Measurements from ENCODE around the gene DNM3. TPM values are rescaled to one million over a fixed set of nuclear protein-coding genes. Genes with fewer than 3 reads are reported as not detected.

The DNM3 gene
- polyA plus RNA-seq, 1 of the 3 experiments (the other 2 are of a cell fraction) = 0.43 TPM

DNA sequence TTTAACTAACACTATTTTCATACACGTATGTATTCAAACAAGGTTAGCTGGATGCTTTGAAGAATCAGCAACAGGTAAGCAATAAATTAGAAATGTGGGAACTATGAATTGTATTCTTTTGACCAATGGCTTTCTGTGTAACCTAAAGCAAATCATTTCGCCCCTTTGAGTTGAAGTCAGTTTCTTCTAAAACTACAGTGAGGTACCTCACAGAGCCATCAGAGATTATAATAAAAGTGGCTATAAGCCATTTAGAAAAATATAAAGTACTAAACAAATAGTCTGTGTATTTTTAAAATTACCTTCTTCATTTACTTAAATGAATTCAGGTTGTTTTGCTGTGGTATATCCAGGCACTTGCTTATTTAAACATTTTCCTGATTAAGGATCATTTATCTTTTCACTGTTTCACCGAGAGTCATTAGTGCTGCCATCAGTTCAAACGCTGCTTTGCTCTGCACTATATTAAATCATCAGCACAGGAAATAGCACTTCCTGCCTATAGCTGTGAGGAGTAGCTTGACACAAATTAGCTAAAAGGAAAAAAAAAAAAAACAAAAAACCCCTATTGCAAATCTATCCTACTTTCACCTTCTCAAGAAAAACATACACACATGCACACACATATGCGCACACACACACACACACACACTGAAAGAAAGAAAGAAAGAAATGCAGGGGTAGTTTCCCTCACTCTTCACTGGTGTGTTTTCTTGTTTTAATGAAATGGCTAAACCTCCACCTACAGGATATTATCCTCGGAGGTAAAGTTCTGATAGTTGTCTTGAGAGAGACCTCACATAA is 539.3 kb downstream of the DNM3 start:
- 57% methylated on average over 6 of the region's 6 CpGs for WGBS (ENCODE audit: low lambda C conversion rate)
- peak overlapping the region; percentile 31; the same call in 1 of the 2 replicates for H2AFZ ChIP-seq (ENCODE audit: low read depth)
- POLR2A ChIA-PET = interaction anchor here (0.6 kb wide), 1 partner anchor 31 kb away, joined by 3 read pairs; no protein-coding TSS in a partner anchor

GRCh38 chr1:172381946-172382345 is 540.6 kb downstream of the DNM3 start:
- TF ChIP-seq RAD21 (IDR thresholded peaks at IDR 0.05; ENCODE audit: low read length) (no peak), TAF1 (IDR thresholded peaks at IDR 0.05; ENCODE audit: borderline replicate concordance, low read depth, low read length) (no peak), FOSL2 (IDR thresholded peaks at IDR 0.05; ENCODE audit: borderline replicate concordance, low read depth) (no peak), CTCF (IDR thresholded peaks at IDR 0.05) (no peak), EP300 (IDR thresholded peaks at IDR 0.05; ENCODE audit: borderline replicate concordance in 1 of 2, low read depth in 1 of 2, low read length in 1 of 2) (no peak), POLR2AphosphoS5 (IDR thresholded peaks at IDR 0.05; ENCODE audit: low read depth, low read length) (no peak), TEAD4 (IDR thresholded peaks at IDR 0.05; ENCODE audit: borderline replicate concordance, insufficient read depth) (no peak), GABPA (IDR thresholded peaks at IDR 0.05; ENCODE audit: low read depth) (no peak), TCF12 (IDR thresholded peaks at IDR 0.05) (no peak), FOXJ3 (CRISPR knock-in tag; IDR thresholded peaks at IDR 0.05) (no peak), SMC3 (IDR thresholded peaks at IDR 0.05; ENCODE audit: low read depth, low read length) (no peak), RFX5 (IDR thresholded peaks at IDR 0.05; ENCODE audit: low read length) (no peak), YY1 (IDR thresholded peaks at IDR 0.05; ENCODE audit: low read depth) (no peak), MXI1 (IDR thresholded peaks at IDR 0.05; ENCODE audit: low read depth, low read length) (no peak), GATA2 (CRISPR knock-in tag; IDR thresholded peaks at IDR 0.05) (no peak), FOXM1 (IDR thresholded peaks at IDR 0.05; ENCODE audit: low read depth) (no peak), CHD2 (IDR thresholded peaks at IDR 0.05; ENCODE audit: low read length, partially characterized antibody) (no peak), RXRA (IDR thresholded peaks at IDR 0.05; ENCODE audit: borderline replicate concordance, low read depth) (no peak), ELF1 (IDR thresholded peaks at IDR 0.05) (no peak), MAX (IDR thresholded peaks at IDR 0.05; ENCODE audit: low read depth) (no peak)
- ChIA-PET CTCF (interaction anchor here (1.3 to 1.7 kb wide), 3 partner anchors 10 to 291 kb away, joined by 3 to 7 read pairs (median 3); no protein-coding TSS in a partner anchor), POLR2A (no interaction called here)
- Histone ChIP-seq H3K79me2 (ENCODE audit: insufficient read depth) (no peaks in the 10 kb centered on the region), H3K4me1 (ENCODE audit: control insufficient read depth in 1 of 2, insufficient read depth in 2 of 2, low read depth in 1 of 2, low read length in 1 of 2) (peaks cover 16 to 45% of the 10 kb centered on the region in 2 experiments; a peak in 3 of 4 replicates), H3K27ac (ENCODE audit: low read depth in 2 of 2, low read length in 1 of 2) (peak overlapping the region in 1 of 2 experiments; percentile 53; a peak in 2 of 4 replicates), H3K9me3 (no peaks in the 10 kb centered on the region), H4K20me1 (ENCODE audit: insufficient read depth) (no peaks in the 10 kb centered on the region), H3K4me2 (no peak overlapping the region), H3K9me2 (no peaks in the 10 kb centered on the region), H3K27me3 (ENCODE audit: insufficient read depth) (no peaks in the 10 kb centered on the region), H3K9ac (no peak overlapping the region), H3K36me3 (replicated peaks in 1 of 2; ENCODE audit: control insufficient read depth in 1 of 2, insufficient read depth in 2 of 2, low read length in 1 of 2) (peaks cover 0 to 16% of the 10 kb centered on the region in 2 experiments), H2AFZ (ENCODE audit: low read depth) (no peak overlapping the region), H3K4me3 (ENCODE audit: low read depth in 2 of 2, low read length in 1 of 2) (no peak overlapping the region), H3F3A (replicated peaks; ENCODE audit: insufficient read depth) (no peaks in the 10 kb centered on the region)
- DNase-seq = no peak
- WGBS (ENCODE audit: low lambda C conversion rate) = 77% methylated on average over 2 of the region's 2 CpGs

More for the DNA sequence above, 539.3 kb downstream of the DNM3 start:
- Histone ChIP-seq H3K4me3 (ENCODE audit: low read depth in 2 of 2, low read length in 1 of 2) (no peak overlapping the region), H3K4me1 (ENCODE audit: control insufficient read depth in 1 of 2, insufficient read depth in 2 of 2, low read depth in 1 of 2, low read length in 1 of 2) (peaks cover 25 to 45% of the 10 kb centered on the region in 2 experiments; a peak in 3 of 4 replicates), H3K27ac (ENCODE audit: low read depth in 2 of 2, low read length in 1 of 2) (peak overlapping the region; percentile 14 to 35; a peak in 2 of 4 replicates), H3K9me2 (no peaks in the 10 kb centered on the region), H3K9me3 (no peaks in the 10 kb centered on the region), H3F3A (replicated peaks; ENCODE audit: insufficient read depth) (no peaks in the 10 kb centered on the region), H3K4me2 (no peak overlapping the region), H4K20me1 (ENCODE audit: insufficient read depth) (no peaks in the 10 kb centered on the region), H3K9ac (no peak overlapping the region), H3K36me3 (replicated peaks in 1 of 2; ENCODE audit: control insufficient read depth in 1 of 2, insufficient read depth in 2 of 2, low read length in 1 of 2) (peaks cover 0 to 14% of the 10 kb centered on the region in 2 experiments), H3K27me3 (ENCODE audit: insufficient read depth) (no peaks in the 10 kb centered on the region), H3K79me2 (ENCODE audit: insufficient read depth) (no peaks in the 10 kb centered on the region)
- TF ChIP-seq POLR2AphosphoS5 (IDR thresholded peaks at IDR 0.05; ENCODE audit: low read depth, low read length) (no peak), NRF1 (IDR thresholded peaks at IDR 0.05; ENCODE audit: low read depth, low read length) (no peak), TCF12 (IDR thresholded peaks at IDR 0.05) (peak; percentile 14; the same call in 1 of the 2 replicates)
- TF ChIP-seq, protein P1, sequence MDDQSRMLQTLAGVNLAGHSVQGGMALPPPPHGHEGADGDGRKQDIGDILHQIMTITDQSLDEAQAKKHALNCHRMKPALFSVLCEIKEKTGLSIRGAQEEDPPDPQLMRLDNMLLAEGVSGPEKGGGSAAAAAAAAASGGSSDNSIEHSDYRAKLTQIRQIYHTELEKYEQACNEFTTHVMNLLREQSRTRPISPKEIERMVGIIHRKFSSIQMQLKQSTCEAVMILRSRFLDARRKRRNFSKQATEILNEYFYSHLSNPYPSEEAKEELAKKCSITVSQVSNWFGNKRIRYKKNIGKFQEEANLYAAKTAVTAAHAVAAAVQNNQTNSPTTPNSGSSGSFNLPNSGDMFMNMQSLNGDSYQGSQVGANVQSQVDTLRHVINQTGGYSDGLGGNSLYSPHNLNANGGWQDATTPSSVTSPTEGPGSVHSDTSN (IDR thresholded peaks at IDR 0.05) = 0 out of 2 replicates have a peak, but pooled peaks have one; percentile 6
- DNase-seq = no peak
- CTCF ChIA-PET = interaction anchor here (1.0 to 1.4 kb wide), 2 partner anchors 11 to 21 kb away, joined by 3 read pairs; no protein-coding TSS in a partner anchor
